HS-27A (cell line): Measurements from ENCODE around the gene CRELD2.

Source experiments
- DNase-seq: peaks from one replicate; pipeline ENCODE4 v3.0.0-alpha.2; 2012; ENCODE audit warnings: low read depth, missing footprints

Gene CRELD2

GRCh38 chr22:49958366-49958921 is 40.0 kb downstream of the CRELD2 start:
- DNase-seq = no peak

GRCh38 chr22:49958931-49959781 is 40.7 kb downstream of the CRELD2 start:
- DNase-seq = no peak

- DNase-seq = no peak
Measured at GRCh38 chr22:49959782-49960158, 41.3 kb downstream of the CRELD2 start.

GRCh38 chr22:49960159-49961004 is 41.9 kb downstream of the CRELD2 start, which contains the start of gene PIM3:
Gene PIM3 (plus strand): TSS chr22:49960772. CDS start chr22:49960948, 176 bp downstream.
- DNase-seq = peak; percentile 79

GRCh38 chr22:49961005-49961600 is 42.7 kb downstream of the CRELD2 start:
- DNase-seq = no peak

GRCh38 chr22:49961601-49962011 is 43.2 kb downstream of the CRELD2 start:
- no peak for DNase-seq

- DNase-seq = no peak
Measured at GRCh38 chr22:49962012-49962750, 43.7 kb downstream of the CRELD2 start.

- no peak for DNase-seq
Measured at GRCh38 chr22:49962751-49963646, 44.6 kb downstream of the CRELD2 start.

GRCh38 chr22:49963647-49964026 is 45.2 kb downstream of the CRELD2 start:
- no peak for DNase-seq

GRCh38 chr22:49964136-49965090 is 46.0 kb downstream of the CRELD2 start:
- no peak for DNase-seq

GRCh38 chr22:49965091-49966040 is 46.9 kb downstream of the CRELD2 start:
- no peak for DNase-seq

GRCh38 chr22:49966041-49966773 is 47.8 kb downstream of the CRELD2 start:
- no peak for DNase-seq

GRCh38 chr22:49966774-49967705 is 48.6 kb downstream of the CRELD2 start:
- no peak for DNase-seq

- DNase-seq = no peak
Measured at GRCh38 chr22:49967706-49968208, 49.3 kb downstream of the CRELD2 start.

- no peak for DNase-seq
Measured at GRCh38 chr22:49968313-49968830, 49.9 kb downstream of the CRELD2 start.
